CD4-positive, alpha-beta T cell treated with Interleukin-21 for 1 hour (primary cell): Measurements from ENCODE around the gene PRDX5.

Experiments used
- DNase-seq: peaks from one replicate; pipeline ENCODE4 v3.0.0-alpha.2; 2020

The PRDX5 gene

DNA sequence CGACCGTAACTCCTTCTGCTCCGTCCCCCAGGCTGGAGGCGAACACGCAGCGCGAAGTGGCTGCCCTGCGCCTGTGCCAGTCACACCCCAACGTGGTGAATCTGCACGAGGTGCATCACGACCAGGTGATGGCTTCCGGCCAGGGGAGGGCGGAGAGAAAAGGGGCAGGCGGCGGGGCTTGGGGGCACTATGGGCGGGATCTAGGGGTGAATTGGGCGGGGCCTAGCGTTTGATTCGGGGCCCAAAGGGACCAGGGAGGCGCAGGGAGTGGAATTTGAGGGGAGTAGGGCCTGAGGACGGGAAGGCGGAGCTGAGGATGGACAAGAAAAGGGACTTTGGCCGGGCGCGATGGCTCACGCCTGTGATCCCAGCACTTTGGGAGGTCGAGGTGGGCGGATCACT, 50.8 kb downstream of the PRDX5 start:
- DNase-seq: no peak

DNA sequence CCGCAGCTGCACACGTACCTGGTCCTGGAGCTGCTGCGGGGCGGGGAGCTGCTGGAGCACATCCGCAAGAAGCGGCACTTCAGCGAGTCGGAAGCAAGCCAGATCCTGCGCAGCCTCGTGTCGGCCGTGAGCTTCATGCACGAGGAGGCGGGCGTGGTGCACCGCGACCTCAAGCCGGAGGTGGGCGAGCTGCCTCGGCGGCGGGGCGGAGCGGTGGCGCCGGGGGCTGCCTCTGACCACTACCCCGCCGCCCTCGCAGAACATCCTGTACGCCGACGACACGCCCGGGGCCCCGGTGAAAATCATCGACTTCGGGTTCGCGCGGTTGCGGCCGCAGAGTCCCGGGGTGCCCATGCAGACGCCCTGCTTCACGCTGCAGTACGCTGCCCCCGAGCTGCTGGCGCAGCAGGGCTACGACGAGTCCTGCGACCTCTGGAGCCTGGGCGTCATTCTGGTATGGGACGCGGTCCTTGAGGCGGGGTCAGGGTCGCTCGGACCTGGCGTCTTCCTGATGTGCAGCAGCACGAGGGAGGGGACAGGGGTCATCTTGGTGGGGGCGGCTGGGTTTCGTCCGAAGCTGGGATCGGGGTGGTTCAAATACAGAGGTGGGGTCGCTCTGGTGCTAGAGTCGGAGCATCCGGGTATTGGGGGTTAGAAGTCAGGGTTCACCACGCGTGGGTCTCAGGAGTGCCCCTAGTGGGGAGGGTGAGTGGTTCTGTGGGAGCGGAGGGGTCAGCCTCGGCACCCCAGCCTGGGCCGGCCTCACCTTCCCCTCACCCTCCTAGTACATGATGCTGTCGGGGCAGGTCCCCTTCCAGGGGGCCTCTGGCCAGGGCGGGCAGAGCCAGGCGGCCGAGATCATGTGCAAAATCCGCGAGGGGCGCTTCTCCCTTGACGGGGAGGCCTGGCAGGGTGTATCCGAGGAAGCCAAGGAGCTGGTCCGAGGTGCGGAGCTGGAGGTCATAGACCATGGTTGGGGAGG, 51.8 kb downstream of the PRDX5 start:
- DNase-seq: no peak

DNA sequence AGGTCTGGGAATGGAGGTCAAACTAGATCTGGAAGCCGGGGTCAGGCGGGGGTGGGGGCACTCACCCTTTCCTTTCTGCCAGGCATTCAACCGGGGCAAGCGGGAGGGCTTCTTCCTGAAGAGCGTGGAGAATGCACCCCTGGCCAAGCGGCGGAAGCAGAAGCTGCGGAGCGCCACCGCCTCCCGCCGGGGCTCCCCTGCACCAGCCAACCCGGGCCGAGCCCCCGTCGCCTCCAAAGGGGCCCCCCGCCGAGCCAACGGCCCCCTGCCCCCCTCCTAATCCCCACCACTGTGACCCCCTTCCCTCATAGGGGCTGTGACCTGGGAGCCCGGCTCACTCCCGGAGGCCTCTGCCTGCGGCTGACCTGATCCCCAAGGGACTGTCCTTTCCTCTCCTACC, 53.3 kb downstream of the PRDX5 start:
- no peak for DNase-seq
